Measurements from ENCODE around the gene MS4A3.
"Not testable (repeated sequence)": the region's sequence is repeated elsewhere in the genome, so short reads cannot be mapped to it uniquely, and the experiment has no call there.

The MS4A3 gene, protein sequence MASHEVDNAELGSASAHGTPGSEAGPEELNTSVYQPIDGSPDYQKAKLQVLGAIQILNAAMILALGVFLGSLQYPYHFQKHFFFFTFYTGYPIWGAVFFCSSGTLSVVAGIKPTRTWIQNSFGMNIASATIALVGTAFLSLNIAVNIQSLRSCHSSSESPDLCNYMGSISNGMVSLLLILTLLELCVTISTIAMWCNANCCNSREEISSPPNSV

DNA sequence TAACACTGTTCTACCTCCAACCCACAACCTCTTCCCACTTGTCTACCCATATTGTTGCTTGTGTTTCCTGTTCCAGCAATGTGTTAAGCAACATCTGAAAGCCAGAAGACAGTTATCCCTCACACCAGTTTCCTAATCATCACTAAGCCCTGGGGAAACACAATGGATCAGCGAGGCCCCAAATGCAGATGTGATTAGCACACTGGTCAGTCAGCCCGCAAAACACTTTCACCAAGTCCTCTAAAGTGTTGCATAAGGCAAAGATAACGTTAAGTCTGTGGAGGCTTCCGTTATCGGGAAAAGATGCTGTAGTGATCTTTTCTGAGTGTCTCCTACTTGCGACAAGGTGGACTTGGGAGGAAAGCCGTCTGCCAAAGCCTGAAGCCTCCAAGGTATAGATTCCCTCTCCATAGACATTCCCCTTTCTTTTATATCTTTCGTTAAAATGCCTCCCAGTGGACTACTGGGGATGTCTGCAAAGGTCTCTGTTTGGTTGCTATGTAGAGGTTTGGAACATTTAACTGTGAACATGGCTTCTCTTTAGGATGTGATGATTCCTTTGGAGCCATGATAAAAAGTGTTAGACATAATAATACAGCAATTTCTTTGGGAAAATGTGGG, at the start of gene MS4A3:
Gene MS4A3, plus strand, starts transcription at position 317 of the 621 bp plus-strand sequence. CDS start 4,496 bp downstream, outside the sequence.
- DNase-seq: no peak

DNA sequence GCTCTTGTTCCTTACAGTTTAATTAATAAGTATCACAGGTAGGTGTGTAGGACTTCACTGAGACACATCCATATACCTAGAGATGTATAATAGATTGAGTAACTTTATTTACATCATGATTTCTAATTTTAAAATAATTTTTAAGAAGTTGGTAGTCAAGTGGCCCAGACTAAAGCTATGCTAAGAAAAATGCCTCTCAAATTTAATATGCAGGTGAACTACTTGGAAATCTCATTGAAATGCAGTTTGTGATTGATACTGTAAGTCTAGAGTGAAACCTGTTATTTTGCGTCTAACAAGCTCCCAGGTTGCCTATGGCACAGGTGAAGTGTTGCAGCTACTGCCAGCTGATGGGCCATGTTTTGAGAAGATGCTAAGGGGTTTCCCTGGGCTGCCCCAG, 39.6 kb upstream of the MS4A3 start, which contains the start of gene OOSP4B:
Gene OOSP4B, plus strand, starts transcription at position 301 of the 400 bp plus-strand sequence.
- no peak for DNase-seq

DNA sequence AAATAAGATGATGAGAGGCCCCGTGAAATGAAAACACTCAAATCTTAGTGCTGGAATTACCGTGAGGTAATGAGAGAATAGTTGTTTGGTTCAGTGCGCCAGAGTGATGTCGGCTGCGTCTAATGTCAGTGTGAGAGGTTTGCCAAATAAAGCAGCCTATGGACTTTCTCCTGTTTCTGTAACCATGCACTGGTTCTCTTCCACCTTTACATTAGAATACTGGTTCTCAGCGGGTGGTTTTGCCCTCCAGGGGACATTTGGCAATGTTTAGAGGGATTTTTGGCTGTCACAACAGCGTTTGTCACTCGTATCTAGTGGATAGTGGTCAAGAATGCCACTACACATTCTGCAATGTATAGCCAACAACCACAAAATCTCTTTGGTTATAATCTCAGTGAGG, 38.4 kb upstream of the MS4A3 start:
- DNase-seq: no peak

DNA sequence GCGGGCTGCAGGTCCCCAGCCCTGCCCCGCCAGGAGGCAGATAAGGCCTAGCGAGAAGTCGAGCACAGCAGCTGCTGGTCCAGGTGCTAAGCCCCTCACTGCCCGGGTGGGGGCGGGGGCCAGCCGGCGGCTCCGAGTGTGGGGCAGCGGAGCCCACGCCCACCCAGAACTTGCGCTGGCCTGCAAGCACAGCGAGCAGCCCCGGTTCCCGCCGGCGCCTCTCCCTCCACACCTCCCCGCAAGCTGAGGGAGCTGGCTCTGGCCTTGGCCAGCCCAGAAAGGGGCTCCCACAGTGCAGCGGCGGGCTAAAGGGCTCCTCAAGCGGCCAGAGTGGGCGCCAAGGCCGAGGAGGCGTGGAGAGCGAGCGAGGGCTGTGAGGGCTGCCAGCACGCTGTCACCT, 36.1 kb upstream of the MS4A3 start:
- not testable (repeated sequence) for DNase-seq

DNA sequence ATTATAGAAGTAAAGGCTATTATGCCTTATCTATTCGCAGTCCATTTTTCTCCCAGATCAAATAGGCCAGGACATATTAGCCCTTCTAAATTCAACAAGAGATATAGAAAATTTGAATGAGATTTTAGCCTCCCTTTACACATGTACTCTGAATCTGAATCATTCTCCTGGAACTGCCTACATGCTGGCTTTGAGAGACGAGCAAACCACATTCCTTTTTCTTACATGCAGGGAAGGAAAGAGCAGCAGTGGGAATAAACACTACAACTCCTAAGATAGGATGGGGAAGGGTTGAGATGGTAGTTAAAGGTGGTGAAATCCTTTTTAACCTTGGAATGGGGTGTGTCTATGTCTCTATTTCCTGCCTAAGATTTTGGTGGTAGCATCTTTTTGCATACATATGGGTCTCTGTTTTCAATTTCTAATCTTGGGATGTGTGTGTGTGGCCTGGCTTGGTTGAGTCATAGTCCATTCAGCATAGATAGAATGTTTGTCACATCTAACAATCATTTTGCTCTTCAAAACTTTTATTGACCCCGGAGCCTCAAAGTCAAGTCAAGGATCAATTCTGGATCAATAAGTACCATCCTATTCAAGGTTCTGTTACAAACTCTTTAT, 27.3 kb upstream of the MS4A3 start:
- no peak for DNase-seq

DNA sequence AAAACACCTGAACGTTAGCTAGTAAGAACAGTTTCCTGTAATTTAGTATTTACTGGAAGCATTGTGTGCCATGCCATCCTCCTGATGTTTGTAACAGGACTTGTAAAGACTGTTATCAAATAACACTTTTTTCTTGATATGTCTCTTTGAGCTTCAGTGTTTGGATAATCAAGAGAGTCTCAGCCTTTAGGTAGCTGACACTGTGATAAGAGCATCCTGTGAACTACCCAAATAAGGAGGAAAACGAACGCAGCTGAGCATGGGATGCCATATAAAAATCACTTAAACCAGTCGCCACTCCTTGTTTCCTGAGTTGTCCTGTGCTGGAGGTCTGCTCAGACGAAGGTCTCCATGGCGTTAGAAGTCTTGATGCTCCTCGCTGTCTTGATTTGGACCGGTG, 16.4 kb upstream of the MS4A3 start, which contains the start of gene OOSP2:
Gene OOSP2, plus strand, starts transcription at position 301 of the 400 bp plus-strand sequence. Its CDS starts 51 bp downstream, at position 352.
- no peak for DNase-seq

DNA sequence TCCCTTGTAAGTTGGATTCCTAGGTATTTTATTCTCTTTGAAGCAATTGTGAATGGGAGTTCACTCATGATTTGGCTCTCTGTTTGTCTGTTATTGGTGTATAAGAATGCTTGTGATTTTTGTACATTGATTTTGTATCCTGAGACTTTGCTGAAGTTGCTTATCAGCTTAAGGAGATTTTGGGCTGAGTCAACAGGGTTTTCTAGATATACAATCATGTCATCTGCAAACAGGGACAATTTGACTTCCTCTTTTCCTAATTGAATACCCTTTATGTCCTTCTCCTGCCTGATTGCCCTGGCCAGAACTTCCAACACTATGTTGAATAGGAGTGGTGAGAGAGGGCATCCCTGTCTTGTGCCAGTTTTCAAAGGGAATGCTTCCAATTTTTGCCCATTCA, 6.0 kb upstream of the MS4A3 start:
- DNase-seq: not testable (repeated sequence)

DNA sequence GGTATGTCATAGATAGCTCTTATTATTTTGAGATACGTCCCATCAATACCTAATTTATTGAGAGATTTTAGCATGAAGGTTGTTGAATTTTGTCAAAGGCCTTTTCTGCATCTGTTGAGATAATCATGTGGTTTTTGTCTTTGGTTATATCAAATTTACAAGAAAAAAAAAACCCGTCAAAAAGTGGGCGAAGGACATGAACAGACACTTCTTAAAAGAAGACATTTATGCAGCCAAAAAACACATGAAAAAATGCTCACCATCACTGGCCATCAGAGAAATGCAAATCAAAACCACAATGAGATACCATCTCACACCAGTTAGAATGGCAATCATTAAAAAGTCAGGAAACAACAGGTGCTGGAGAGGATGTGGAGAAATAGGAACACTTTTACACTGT, 5.6 kb upstream of the MS4A3 start:
- not testable (repeated sequence) for DNase-seq

DNA sequence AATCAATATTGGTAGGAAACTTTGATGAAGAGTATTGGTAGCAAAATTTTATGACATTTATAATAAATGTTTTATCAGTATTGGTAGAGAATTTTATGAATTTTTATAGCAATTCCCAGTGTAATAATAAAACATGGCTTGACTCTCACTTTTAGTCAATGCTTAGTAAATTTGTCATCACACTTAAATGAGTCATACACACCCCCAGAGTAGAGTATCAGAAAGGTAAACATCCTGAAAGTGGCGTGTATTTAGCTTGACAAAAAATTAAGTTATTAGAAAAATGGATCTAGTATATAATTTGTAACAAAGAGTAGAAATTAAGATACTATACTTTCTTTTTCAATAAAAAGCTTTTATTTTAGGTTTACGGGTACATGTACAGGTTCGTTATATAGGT, 2.6 kb downstream of the MS4A3 start:
- no peak for DNase-seq

DNA sequence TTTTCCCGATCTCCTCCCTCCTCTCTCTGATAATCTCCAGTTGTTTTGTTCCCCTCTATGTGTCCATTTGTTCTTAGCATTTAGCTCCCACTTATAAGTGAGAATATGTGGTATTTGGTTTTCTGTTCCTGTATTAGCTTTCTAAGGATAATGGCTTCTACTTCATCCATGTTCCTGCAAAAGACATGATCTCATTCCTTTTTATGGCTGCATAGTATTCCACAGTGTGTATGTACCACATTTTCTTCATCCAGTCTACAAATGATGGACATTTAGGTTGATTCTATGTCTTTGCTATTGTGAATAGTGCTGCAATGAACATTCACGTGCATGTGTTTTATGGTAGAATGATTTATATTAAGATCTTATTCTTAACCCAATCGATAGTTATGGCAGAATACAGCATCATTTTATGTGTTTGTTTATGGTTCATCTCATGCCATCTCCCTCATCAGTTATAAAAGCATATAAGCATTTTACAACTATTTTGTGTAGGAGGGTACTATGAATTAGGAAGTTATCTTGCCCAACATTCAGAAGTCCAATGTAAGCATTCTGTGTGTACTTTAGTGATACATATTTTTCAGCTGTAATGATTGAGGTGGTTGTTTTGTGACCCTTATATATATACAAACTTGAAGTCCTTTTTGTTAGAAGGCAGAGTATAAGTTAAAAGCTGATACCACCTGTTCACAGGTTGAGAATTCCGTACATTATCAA, 3.2 kb downstream of the MS4A3 start:
- no peak for DNase-seq

DNA sequence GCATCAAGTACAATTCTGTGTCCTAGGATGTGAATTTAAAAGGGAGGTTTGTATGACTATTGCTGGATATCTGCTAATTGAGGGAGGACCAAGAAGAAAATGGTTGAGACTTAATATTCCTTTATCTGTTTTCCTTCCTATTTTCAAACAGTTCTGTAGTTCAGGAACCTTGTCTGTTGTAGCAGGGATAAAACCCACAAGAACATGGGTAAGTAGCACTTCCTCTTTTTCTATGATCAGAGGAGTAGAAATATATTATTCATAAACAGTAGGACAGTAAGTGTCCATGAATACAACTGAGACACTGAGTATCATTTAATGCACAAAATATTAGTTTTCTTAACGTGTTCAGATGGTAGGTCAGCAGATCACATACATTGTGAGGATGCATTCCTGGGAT, 7.6 kb downstream of the MS4A3 start:
- no peak for DNase-seq

DNA sequence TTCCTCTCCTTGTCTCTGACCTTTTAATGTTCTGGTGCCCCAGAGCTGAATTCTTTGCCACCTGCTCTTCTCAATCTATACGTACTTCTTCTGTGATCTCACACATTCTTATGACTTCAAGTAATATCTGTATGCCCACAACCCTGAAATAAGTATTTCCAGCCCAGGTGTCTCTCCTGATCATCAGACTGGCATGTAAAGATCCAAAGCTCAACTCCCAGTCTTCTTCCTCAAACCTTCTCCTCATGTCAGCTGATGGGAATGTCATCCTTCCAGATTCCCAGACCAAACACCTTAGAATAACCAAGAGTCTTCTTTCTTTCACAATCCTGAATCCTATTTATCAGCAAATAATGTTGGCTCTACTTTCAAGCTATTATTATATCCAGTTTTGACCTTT, 9.3 kb downstream of the MS4A3 start:
- DNase-seq: no peak

DNA sequence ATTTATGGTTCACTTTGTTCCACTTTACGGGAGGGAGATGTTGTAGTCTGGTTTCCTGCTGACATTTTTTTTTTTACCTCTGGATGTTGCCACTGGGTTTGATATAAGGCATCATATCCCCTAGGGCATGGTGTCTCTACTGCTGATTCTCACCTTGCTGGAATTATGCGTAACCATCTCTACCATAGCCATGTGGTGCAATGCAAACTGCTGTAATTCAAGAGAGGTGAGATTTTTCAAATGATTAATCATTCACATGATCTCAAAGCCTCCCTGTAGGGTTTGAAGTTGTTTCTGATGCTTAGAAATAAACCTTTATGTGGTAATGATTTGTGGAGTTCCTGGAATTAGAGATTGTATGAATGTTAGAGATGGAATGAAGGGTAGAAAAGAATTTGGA, 13.0 kb downstream of the MS4A3 start:
- DNase-seq: no peak

DNA sequence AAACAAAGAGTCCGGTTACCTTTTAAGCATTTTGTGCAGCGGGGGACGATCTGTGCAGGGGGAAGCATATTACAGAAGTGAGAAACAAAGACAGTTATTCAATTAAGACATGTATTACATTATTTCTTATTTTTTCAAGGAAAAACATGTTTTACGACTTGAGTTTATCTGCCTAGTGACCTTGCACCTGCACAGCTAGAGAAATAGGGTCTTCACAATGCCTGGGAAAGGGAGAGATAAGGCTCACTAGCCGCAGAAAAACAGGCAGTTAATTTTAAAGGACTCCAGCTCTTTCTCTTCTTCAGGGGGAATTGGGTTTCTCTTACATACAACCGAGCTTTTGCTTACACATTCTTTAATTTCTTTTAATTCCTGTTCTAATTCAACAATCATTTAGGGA, 15.2 kb downstream of the MS4A3 start:
- not testable (repeated sequence) for DNase-seq

DNA sequence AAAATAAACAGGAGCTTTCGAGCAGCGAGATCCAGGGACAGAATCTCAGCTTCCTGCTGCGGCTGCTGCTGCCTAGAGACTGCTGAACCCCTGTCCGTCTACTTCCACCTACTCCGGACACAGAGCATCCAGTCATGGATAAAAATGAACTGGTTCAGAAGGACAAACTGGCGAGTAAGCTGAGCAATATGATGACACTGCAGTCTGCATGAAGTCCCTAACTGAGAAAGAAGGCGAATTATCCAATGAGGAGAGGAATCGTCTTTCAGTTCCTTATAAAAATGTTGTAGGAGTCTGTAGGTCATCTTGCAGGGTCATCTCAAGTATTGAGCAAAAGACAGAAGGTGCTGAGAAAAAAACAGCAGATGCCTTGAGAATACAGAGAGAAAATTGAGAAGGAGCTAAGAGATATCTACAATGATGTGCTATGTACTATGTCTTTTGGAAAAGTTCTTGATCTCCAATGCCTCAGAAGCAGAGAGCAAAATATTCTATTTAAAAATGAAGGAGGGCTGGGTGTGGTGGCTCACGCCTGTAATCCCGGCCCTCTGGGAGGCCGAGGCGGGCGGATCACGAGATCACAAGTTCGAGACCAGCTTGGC, 20.9 kb downstream of the MS4A3 start:
- DNase-seq: no peak

DNA sequence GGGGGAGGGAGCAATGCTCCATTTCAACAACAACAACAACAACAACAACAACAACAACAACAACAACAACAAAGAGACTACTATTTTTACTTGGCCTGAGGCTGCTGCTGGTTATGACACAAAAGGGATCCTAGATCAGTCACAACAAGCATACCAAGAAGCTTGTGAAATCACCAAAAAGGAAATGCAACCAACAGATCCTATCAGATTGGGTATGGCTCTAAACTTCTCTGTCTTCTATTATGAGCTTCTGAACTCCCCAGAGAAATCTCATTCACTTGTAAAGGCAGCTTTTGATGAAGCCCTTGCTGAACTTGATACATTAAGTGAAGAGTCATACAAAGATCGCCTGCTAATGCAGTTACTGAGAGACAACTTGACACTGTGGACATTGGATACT, 21.5 kb downstream of the MS4A3 start:
- no peak for DNase-seq

DNA sequence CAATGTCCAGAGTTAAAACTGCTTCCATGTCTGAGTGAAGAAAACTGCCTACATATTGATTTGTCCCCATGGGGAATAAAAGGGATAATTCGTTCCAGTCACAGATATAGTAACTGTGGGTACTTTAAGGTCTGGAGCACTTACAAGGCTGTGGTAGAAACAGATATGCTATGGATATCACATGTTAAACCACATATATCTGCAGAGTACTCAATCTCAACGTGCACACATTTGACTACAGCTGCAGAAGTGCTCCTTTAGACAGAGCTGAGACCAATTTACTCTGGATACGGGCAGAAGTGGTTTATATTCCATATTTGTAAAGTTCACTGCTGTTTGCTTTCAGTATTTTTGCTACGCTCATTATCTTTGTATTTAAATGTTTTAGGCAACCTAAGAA, 22.3 kb downstream of the MS4A3 start:
- no peak for DNase-seq

DNA sequence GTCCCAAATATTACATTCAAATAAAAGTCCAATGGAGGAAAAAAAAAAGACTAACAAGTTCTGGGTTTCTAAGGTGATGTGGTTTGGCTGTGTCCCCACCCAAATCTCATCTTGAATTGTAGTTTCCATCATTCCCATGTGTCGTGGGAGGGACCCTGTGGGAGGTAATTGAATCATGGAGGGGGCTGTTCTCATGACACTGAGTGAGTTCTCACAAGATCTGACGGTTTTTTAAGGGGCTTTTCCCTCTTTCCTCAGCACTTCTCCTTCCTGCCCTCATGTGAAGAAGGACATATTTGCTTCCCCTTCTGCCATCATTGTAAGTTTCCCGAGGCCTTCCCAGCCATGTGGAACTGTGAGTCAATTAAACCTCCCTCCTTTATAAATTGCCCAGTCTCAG, 24.1 kb downstream of the MS4A3 start:
- no peak for DNase-seq

DNA sequence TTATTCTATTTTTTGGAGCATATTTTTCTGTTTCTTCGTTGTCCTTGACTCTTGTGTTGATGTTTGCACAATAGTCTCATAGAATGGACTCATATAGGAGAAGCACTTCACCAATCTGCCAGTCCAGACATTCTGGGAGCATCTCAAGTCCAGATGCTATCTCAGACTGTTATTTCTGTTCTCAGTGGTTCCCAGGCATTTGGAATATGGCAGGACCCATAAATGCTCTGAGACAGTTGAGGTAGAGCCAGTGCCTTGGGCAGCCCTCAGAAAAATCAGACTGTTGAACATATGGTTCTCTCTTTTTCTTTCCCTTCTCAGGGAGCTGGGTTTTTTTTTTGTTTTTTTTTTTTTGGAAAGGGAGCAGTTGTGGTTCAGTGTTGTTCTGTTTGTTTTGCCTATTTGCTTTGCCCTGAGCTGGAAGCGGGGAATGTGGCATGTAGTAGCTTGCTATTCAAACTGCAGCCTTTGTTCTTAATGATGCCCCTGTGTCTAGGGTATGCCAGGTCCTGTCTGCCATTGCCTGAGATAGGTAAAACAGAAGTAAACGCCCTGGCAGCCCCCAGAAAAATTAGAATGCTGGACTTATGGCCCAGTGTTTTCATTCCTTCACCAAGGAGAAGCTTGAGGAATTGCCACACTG, 28.3 kb downstream of the MS4A3 start:
- no peak for DNase-seq

DNA sequence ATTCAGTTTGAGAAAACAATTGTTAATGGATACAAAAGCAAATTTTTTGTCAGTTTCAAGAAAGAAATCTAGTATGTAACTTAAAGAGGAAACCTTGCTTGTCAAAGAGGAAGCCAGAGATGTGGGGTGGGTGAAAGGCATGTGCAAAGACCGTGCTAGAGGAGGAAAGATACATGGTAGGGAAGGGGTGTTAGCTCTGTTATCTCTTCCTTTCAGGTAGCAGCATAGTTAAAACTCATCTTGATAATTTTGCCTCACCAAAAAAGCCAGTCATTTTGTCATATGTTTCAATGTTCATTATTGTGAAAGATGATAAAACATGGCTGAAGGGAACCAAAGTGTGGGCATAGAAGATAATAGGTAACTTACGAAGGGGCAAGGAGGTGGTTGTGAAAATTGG, 29.4 kb downstream of the MS4A3 start:
- no peak for DNase-seq

DNA sequence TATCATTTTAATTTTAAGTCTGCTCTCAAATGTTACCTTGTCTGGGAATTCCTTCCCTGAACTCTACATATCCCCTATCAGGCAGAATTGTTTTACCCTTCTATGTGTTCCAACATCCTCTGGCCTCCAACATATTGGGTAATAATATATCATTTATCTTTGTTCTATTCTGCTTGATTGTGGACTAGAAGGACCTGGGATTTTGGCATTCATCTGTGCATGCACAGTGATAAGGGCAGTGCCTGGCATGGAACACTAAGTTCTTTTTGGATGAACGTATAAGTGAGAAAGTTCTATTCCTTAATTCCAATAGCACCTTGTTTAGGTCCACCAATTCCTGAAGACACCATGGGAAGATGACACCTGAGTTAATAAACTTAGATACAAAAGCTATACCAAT, 30.8 kb downstream of the MS4A3 start:
- no peak for DNase-seq

All from nucleus accumbens (tissue), 56 donors.